Thymus (tissue), 11 donors: ENCODE data around the gene GSC. TPM values are rescaled to one million over a fixed set of nuclear protein-coding genes. Genes with fewer than 3 reads are reported as not detected.
"Not testable (repeated sequence)": the region's sequence is repeated elsewhere in the genome, so short reads cannot be mapped to it uniquely, and the experiment has no call there.

Experiments
- DNase-seq, 9 donors: peaks; one replicate each; pipeline ENCODE4 v3.0.0-alpha.2; 2013; ENCODE audit warnings: low spot score in 9 of 9, low read depth in 6 of 9, missing footprints in 1 of 9
- H3K27ac ChIP-seq, 2 donors: one replicate each; pipeline ENCODE4 v1.5.1; 2013; ENCODE audit warnings: control low read depth in 1 of 2, low read depth in 1 of 2, low read length in 1 of 2, mild to moderate bottlenecking in 1 of 2, moderate library complexity in 1 of 2
- H3K27me3 ChIP-seq, 2 donors: one replicate each; pipeline ENCODE4 v1.5.1; 2013; ENCODE audit warnings: low read length in 1 of 2; ENCODE audit not compliant: control insufficient read depth in 2 of 2, insufficient read depth in 1 of 2
- H3K36me3 ChIP-seq, 2 donors: one replicate each; pipeline ENCODE4 v1.5.1; 2013; ENCODE audit warnings: low read length in 1 of 2, mild to moderate bottlenecking in 1 of 2, moderate library complexity in 1 of 2; ENCODE audit not compliant: control insufficient read depth in 2 of 2, insufficient read depth in 2 of 2
- H3K4me1 ChIP-seq, 2 donors: one replicate each; pipeline ENCODE4 v1.5.1; 2013; ENCODE audit warnings: low read length in 2 of 2; ENCODE audit not compliant: control insufficient read depth in 2 of 2, insufficient read depth in 2 of 2
- H3K4me3 ChIP-seq, 2 donors: one replicate each; pipeline ENCODE4 v1.5.1; 2013; ENCODE audit warnings: low read length in 2 of 2, control low read depth in 1 of 2, mild to moderate bottlenecking in 1 of 2
- H3K9me3 ChIP-seq, 2 donors: one replicate each; pipeline ENCODE4 v1.5.1; 2013; ENCODE audit warnings: low read length in 1 of 2, mild to moderate bottlenecking in 1 of 2; ENCODE audit not compliant: control insufficient read depth in 2 of 2, insufficient read depth in 1 of 2
- WGBS: extraction: QIAGEN DNeasy Blood & Tissue Kit; methylation state at CpG from one replicate; pipeline ENCODE4 v1.1.7; 2013; 5-methylcytosine and 5-hydroxymethylcytosine counted together
- polyA plus RNA-seq: library from polyadenylated mRNA; stranded (reverse); fragments of 200-250 nt; gene quantifications from one replicate; pipeline ENCODE4 v1.2.3, GENCODE V29; 2013
- total RNA-seq: library from RNA; stranded (reverse); fragments of 120-200 nt; gene quantifications from one replicate; pipeline ENCODE4 v1.2.4, GENCODE V29; 2013
- donor health status: healthy.

GSC gene
- total and polyA plus RNA-seq, 2 donors = 0.27 to 0.52 TPM

- H3K36me3 ChIP-seq = no peaks in the 10 kb centered on the region
- DNase-seq = no peak
- 97% methylated on average over 7 of the region's 7 CpGs for WGBS
- no peaks in the 10 kb centered on the region for H3K4me1 ChIP-seq
- no peak overlapping the region for H3K27ac ChIP-seq
- no peaks in the 10 kb centered on the region for H3K27me3 ChIP-seq
- no peak overlapping the region for H3K4me3 ChIP-seq
- no peaks in the 10 kb centered on the region for H3K9me3 ChIP-seq
Measured at GRCh38 chr14:94738097-94738496, 31.8 kb downstream of the GSC start.

DNA sequence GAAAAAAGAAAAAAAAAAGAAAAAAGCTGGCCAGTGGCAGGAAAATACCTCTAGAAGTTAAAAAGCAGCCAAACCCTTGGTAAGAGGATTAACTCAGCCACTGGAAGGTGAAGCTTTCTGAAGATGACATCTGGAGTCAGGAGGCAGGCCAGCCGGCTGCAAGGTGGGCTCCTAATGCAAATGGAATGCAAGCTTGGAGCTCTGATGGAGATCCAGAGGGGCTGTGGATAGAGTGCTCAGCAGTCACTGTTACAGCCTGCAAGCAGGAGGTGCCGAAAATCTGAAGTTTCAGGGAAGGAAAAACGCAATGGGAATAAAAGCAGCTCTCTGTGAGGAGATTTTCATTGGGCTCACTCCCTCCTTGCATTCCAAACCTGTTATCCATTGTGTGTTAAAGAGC is 41.0 kb downstream of the GSC start:
- H3K4me1 ChIP-seq = no peaks in the 10 kb centered on the region
- H3K27me3 ChIP-seq = no peaks in the 10 kb centered on the region
- no peak for DNase-seq
- no peak overlapping the region for H3K4me3 ChIP-seq
- H3K9me3 ChIP-seq = no peaks in the 10 kb centered on the region
- no peaks in the 10 kb centered on the region for H3K36me3 ChIP-seq
- WGBS = 59% methylated on average over 3 of the region's 3 CpGs
- H3K27ac ChIP-seq = no peak overlapping the region

DNA sequence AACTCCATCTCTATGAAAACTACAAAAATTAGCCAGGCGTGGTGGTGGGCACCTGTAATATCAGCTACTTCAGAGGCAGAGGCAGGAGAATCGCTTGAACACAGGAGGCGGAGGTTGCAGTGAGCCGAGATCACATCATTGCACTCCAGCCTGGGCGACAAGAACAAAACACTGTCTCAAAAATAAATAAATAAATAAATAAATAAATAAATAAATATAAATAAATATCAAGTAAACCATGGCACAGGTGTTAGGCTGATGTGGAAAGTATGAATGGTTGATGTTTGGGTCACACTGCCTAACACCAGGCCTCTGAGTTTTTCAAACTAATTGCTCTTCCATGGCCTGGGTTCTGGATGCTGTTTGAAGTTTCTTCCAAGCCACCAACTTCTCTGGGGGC is 41.5 kb downstream of the GSC start:
- not testable (repeated sequence) for H3K27me3 ChIP-seq

DNA sequence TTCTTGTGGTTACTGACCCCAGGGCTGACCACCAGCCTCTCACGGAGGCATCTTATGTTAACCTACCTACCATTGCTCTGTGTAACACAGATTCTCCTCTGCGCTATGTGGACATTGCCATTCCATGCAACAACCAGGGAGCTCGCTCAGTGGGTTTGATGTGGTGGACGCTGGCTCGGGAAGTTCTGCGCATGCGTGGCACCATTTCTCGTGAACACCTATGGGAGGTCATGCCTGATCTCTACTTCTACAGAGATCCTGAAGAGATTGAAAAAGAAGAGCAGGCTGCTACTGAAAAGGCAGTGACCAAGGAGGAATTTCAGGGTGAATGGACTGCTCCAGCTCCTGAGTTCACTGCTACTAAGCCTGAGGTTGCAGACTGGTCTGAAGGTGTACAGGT is 43.3 kb downstream of the GSC start:
- H3K4me3 ChIP-seq, H3K36me3 ChIP-seq, H3K9me3 ChIP-seq, H3K27me3 ChIP-seq, DNase-seq, H3K27ac ChIP-seq, H3K4me1 ChIP-seq: not testable (repeated sequence)
- 98% methylated on average over 8 of the region's 8 CpGs for WGBS

More for the DNA sequence above, 41.5 kb downstream of the GSC start:
- 97% methylated on average over 5 of the region's 5 CpGs for WGBS
- not testable (repeated sequence) for H3K4me1 ChIP-seq, DNase-seq, H3K36me3 ChIP-seq, H3K9me3 ChIP-seq, H3K27ac ChIP-seq, H3K4me3 ChIP-seq

- Histone ChIP-seq H3K27ac (no peak overlapping the region), H3K9me3 (no peaks in the 10 kb centered on the region), H3K4me3 (no peak overlapping the region), H3K36me3 (no peaks in the 10 kb centered on the region), H3K4me1 (no peaks in the 10 kb centered on the region), H3K27me3 (no peaks in the 10 kb centered on the region)
- no peak for DNase-seq
- 84% methylated on average over 2 of the region's 2 CpGs for WGBS
Measured at GRCh38 chr14:94724993-94725392, 44.9 kb downstream of the GSC start.

GRCh38 chr14:94722397-94722796 is 47.5 kb downstream of the GSC start:
- no peaks in the 10 kb centered on the region for H3K9me3 ChIP-seq
- WGBS = 11% methylated on average over 4 of the region's 4 CpGs

More at GRCh38 chr14:94722397-94722796, 47.5 kb downstream of the GSC start:
- Histone ChIP-seq H3K27ac (no peak overlapping the region), H3K27me3 (no peaks in the 10 kb centered on the region), H3K4me3 (no peak overlapping the region), H3K4me1 (no peaks in the 10 kb centered on the region), H3K36me3 (no peaks in the 10 kb centered on the region)
- DNase-seq = no peak

Other genes with a start within 250 kb of the GSC start
- gene SERPINA4, start 208.7 kb downstream of the GSC start, total RNA-seq = 0.52 TPM
- 0.41 TPM for gene SERPINA4, start 208.7 kb downstream of the GSC start, polyA plus RNA-seq
- gene SERPINA5, start 188.7 kb downstream of the GSC start, total RNA-seq = 0.24 TPM
- gene SERPINA5, start 188.7 kb downstream of the GSC start, polyA plus RNA-seq = 1.7 TPM
- 1.3 TPM for gene SERPINA3, start 157.7 kb downstream of the GSC start, total RNA-seq
- gene SERPINA3, start 157.7 kb downstream of the GSC start, polyA plus RNA-seq = 120 TPM